DOHH2 (cell line): Measurements from ENCODE around the gene TAS2R13.

ENCODE experiments used
- H3F3A ChIP-seq: fragments of 200-600 bp; sonication (generic), shearing (Covaris generic); 2 replicates; pipeline ENCODE4 v1.6.0; 2016; ENCODE audit warnings: antibody characterized with exemption, mild to moderate bottlenecking; ENCODE audit not compliant: control insufficient read depth, insufficient read depth
- H3K27ac ChIP-seq: fragments of 200-600 bp; sonication (generic); 2 replicates; pipeline ENCODE4 v1.5.1; 2014; ENCODE audit warnings: low read depth, mild to moderate bottlenecking, low read length, moderate library complexity
- H3K27me3 ChIP-seq: fragments of 200-600 bp; sonication (generic); 2 replicates; pipeline ENCODE4 v1.6.1; 2014; ENCODE audit warnings: mild to moderate bottlenecking, low read length, mixed read lengths; ENCODE audit not compliant: control insufficient read depth
- H3K36me3 ChIP-seq: fragments of 200-600 bp; sonication (generic); 2 replicates; pipeline ENCODE4 v1.6.1; 2014; ENCODE audit warnings: mild to moderate bottlenecking, low read length, moderate library complexity, mixed read lengths; ENCODE audit not compliant: control insufficient read depth
- H3K4me1 ChIP-seq: fragments of 200-600 bp; sonication (generic); 2 replicates; pipeline ENCODE4 v1.6.1; 2014; ENCODE audit warnings: mild to moderate bottlenecking, low read length, mixed read lengths; ENCODE audit not compliant: control insufficient read depth
- H3K4me2 ChIP-seq: fragments of 200-600 bp; sonication (generic); 2 replicates; pipeline ENCODE4 v1.6.0; 2014; ENCODE audit warnings: mild to moderate bottlenecking, low read length, moderate library complexity
- H3K4me3 ChIP-seq: fragments of 200-600 bp; sonication (generic); 2 replicates; pipeline ENCODE4 v1.5.1; 2014; ENCODE audit warnings: mild to moderate bottlenecking, low read length, mixed read lengths
- H3K79me2 ChIP-seq: fragments of 200-600 bp; sonication (generic); 2 replicates; pipeline ENCODE4 v1.6.1; 2014; ENCODE audit warnings: mild to moderate bottlenecking, low read length, mixed read lengths; ENCODE audit not compliant: control insufficient read depth
- H3K9me2 ChIP-seq: fragments of 200-600 bp; sonication (generic); replicated peaks from 2 replicates; pipeline ENCODE4 v1.6.1; 2014; ENCODE audit warnings: mild to moderate bottlenecking, low read length, mixed read lengths; ENCODE audit not compliant: control insufficient read depth
- H3K9me3 ChIP-seq: fragments of 200-600 bp; sonication (generic); 2 replicates; pipeline ENCODE4 v1.6.1; 2014; ENCODE audit warnings: antibody characterized with exemption, low read length, mixed read lengths; ENCODE audit not compliant: control insufficient read depth, insufficient read depth
- H4K20me1 ChIP-seq: fragments of 200-600 bp; sonication (generic); 2 replicates; pipeline ENCODE4 v1.6.0; 2014; ENCODE audit warnings: low read depth, mild to moderate bottlenecking, antibody characterized with exemption, low read length, moderate library complexity; ENCODE audit not compliant: control insufficient read depth, insufficient read depth
- EZH2phosphoT487 ChIP-seq: fragments of 200-600 bp; sonication (generic); IDR thresholded peaks from 2 replicates; pipeline ENCODE4 v1.6.1; 2017; ENCODE audit warnings: borderline replicate concordance, mild to moderate bottlenecking, antibody characterized with exemption, low read length, moderate library complexity, mixed read lengths
- TF ChIP-seq, protein P1 (sequence below): fragments of 200-600 bp; sonication (generic); IDR thresholded peaks from one replicate; pipeline ENCODE4 v1.5.1; 2014; ENCODE audit warnings: antibody characterized with exemption, mild to moderate bottlenecking, low read depth, low read length; ENCODE audit not compliant: poor library complexity, severe bottlenecking

TAS2R13 gene, protein sequence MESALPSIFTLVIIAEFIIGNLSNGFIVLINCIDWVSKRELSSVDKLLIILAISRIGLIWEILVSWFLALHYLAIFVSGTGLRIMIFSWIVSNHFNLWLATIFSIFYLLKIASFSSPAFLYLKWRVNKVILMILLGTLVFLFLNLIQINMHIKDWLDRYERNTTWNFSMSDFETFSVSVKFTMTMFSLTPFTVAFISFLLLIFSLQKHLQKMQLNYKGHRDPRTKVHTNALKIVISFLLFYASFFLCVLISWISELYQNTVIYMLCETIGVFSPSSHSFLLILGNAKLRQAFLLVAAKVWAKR

DNA sequence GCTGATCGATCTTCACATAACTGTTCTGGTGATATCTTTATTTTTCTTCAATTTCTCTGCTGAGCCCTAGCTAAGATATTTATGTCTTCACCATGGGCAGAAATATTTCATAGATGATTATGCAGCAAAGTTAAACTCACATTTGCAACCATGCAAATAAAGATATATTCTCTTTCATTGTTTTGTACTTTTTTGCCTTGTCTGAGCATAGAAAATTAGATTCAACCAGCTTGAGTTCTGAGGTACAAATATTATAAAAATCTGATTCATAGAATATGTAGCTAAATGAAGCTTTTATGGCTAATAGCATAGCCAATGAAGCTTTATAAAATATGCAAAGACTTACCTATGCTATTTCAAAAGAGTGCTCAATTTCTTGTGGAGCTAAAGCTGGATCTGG, at the start of gene TAS2R13:
TSS of gene TAS2R13 (minus strand) at position 101 of the 400 bp plus-strand sequence. CDS start 264 bp downstream, outside the sequence.
- Histone ChIP-seq H3F3A (no peaks in the 10 kb centered on the region), H3K9me3 (no peaks in the 10 kb centered on the region), H4K20me1 (no peaks in the 10 kb centered on the region), H3K27ac (no peak within 1 kb of the TSS), H3K79me2 (no peaks in the 10 kb centered on the region), H3K4me1 (no peaks in the 10 kb centered on the region), H3K4me3 (no peak within 1 kb of the TSS), H3K27me3 (no peaks in the 10 kb centered on the region), H3K4me2 (no peak within 1 kb of the TSS), H3K36me3 (no peaks in the 10 kb centered on the region), H3K9me2 (no peaks in the 10 kb centered on the region)
- TF ChIP-seq EZH2phosphoT487, result no peak
- TF ChIP-seq, protein P1, sequence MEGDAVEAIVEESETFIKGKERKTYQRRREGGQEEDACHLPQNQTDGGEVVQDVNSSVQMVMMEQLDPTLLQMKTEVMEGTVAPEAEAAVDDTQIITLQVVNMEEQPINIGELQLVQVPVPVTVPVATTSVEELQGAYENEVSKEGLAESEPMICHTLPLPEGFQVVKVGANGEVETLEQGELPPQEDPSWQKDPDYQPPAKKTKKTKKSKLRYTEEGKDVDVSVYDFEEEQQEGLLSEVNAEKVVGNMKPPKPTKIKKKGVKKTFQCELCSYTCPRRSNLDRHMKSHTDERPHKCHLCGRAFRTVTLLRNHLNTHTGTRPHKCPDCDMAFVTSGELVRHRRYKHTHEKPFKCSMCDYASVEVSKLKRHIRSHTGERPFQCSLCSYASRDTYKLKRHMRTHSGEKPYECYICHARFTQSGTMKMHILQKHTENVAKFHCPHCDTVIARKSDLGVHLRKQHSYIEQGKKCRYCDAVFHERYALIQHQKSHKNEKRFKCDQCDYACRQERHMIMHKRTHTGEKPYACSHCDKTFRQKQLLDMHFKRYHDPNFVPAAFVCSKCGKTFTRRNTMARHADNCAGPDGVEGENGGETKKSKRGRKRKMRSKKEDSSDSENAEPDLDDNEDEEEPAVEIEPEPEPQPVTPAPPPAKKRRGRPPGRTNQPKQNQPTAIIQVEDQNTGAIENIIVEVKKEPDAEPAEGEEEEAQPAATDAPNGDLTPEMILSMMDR, result no peak

DNA sequence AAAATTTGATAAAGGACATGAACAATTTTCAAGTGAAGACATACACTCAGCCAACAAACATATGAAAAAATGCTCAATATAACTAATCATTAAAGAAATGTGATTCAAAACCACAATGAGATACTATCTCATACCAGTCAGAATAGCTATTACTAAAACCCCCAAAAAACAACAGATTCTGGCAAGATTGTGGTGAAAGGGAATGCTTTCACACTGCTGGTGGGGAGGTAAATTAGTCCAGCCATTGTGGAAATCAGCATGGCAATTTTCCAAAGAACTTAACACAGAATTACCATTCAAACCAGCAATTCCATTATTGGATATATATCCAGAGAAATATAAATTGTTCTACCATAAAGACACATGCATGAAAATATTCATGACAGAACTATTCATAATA, 48.4 kb upstream of the TAS2R13 start:
- Histone ChIP-seq H3K27ac (no peak overlapping the region), H3K36me3 (no peaks in the 10 kb centered on the region), H3K9me3 (peaks cover 3% of the 10 kb centered on the region; the same call in 1 of the 2 replicates), H3F3A (no peaks in the 10 kb centered on the region), H3K79me2 (no peaks in the 10 kb centered on the region), H3K4me3 (no peak overlapping the region), H3K27me3 (no peaks in the 10 kb centered on the region), H4K20me1 (no peaks in the 10 kb centered on the region), H3K9me2 (no peaks in the 10 kb centered on the region), H3K4me1 (no peaks in the 10 kb centered on the region), H3K4me2 (no peak overlapping the region)
- TF ChIP-seq, protein P1, result no peak
- no peak for TF ChIP-seq EZH2phosphoT487

DNA sequence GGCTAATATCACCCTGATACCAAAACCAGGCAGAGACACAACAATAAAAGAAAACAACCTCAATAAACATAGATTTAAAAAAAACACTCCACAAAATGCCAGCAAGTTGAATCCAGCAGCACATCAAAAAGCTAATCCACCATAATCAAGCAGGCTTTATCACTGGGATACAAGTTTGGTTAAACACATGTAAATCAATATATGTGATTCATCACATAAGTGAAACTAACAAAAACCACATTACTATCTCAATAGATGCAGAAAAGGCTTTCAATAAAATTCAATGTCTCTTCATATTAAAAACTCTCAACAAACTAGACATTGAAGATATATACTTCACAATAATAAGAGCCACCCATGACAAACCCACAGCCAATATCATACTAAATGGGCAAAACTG, 46.7 kb upstream of the TAS2R13 start:
- Histone ChIP-seq H3K4me1 (no peaks in the 10 kb centered on the region), H3K79me2 (no peaks in the 10 kb centered on the region), H3K36me3 (no peaks in the 10 kb centered on the region), H3K27me3 (no peaks in the 10 kb centered on the region), H3F3A (no peaks in the 10 kb centered on the region), H3K4me3 (no peak overlapping the region), H3K9me3 (peaks cover 3% of the 10 kb centered on the region; the same call in 1 of the 2 replicates), H3K9me2 (no peaks in the 10 kb centered on the region), H4K20me1 (no peaks in the 10 kb centered on the region), H3K27ac (no peak overlapping the region), H3K4me2 (no peak overlapping the region)
- TF ChIP-seq, protein P1, result no peak
- TF ChIP-seq EZH2phosphoT487, result no peak
